Cerebellar cortex (tissue), 1 donor: ENCODE data around the gene REM1.
"Not testable (repeated sequence)": the region's sequence is repeated elsewhere in the genome, so short reads cannot be mapped to it uniquely, and the experiment has no call there.

Source experiments
- DNase-seq: peaks from one replicate; pipeline ENCODE4 v3.0.0-alpha.2; 2015; ENCODE audit warnings: low spot score

The REM1 gene

GRCh38 chr20:31474758-31475427, at the start of gene REM1, which contains the start of gene DEFB124:
Gene REM1 (plus strand): TSS chr20:31475288. CDS start chr20:31476446, 1,158 bp downstream.
Gene DEFB124 (minus strand): TSS chr20:31475127. CDS start chr20:31473013, 2,114 bp downstream.
- DNase-seq, result no peak

GRCh38 chr20:31425797-31426196, 49.3 kb upstream of the REM1 start:
- no peak for DNase-seq

GRCh38 chr20:31426891-31427551, 48.1 kb upstream of the REM1 start:
- not testable (repeated sequence) for DNase-seq

GRCh38 chr20:31427576-31427975, 47.5 kb upstream of the REM1 start:
- not testable (repeated sequence) for DNase-seq

- DNase-seq, result no peak
Observed at GRCh38 chr20:31430568-31431115, 44.4 kb upstream of the REM1 start.

- no peak for DNase-seq
Observed at GRCh38 chr20:31440012-31440659, 35.0 kb upstream of the REM1 start, which contains the start of gene DEFB123. Gene DEFB123 (plus strand): TSS chr20:31440632. CDS start chr20:31440699, 67 bp downstream.

GRCh38 chr20:31446084-31446819, 28.8 kb upstream of the REM1 start:
- DNase-seq, result no peak

- no peak for DNase-seq
Observed at GRCh38 chr20:31449511-31450414, 25.3 kb upstream of the REM1 start.

GRCh38 chr20:31452575-31452974, 22.5 kb upstream of the REM1 start:
- no peak for DNase-seq

GRCh38 chr20:31454361-31454760, 20.7 kb upstream of the REM1 start:
- no peak for DNase-seq

GRCh38 chr20:31470946-31471345, 4.1 kb upstream of the REM1 start:
- not testable (repeated sequence) for DNase-seq

- no peak for DNase-seq
Observed at GRCh38 chr20:31472395-31473330, 2.4 kb upstream of the REM1 start.

GRCh38 chr20:31473331-31474096, 1.6 kb upstream of the REM1 start:
- no peak for DNase-seq

- DNase-seq, result no peak
Observed at GRCh38 chr20:31474097-31474436, 1.0 kb upstream of the REM1 start.

GRCh38 chr20:31475472-31476293, 595 bp downstream of the REM1 start:
- no peak for DNase-seq

- no peak for DNase-seq
Observed at GRCh38 chr20:31476294-31476585, 1.2 kb downstream of the REM1 start.

- DNase-seq, result no peak
Observed at GRCh38 chr20:31476643-31477215, 1.6 kb downstream of the REM1 start.

- DNase-seq, result no peak
Observed at GRCh38 chr20:31484001-31484400, 8.9 kb downstream of the REM1 start.
